Spinal cord (tissue), 10 donors: ENCODE measurements around the gene IGF2BP3. TPM values are rescaled to one million over a fixed set of nuclear protein-coding genes. Genes with fewer than 3 reads are reported as not detected.
A peak's percentile ranks its signal among the peaks of the same experiment; 100 is the strongest.
"Not testable (repeated sequence)": the region's sequence is repeated elsewhere in the genome, so short reads cannot be mapped to it uniquely, and the experiment has no call there.

Experiments
- DNase-seq, 6 donors: peaks; one replicate each; pipeline versions ENCODE4 v3.0.0 to v3.0.0-alpha.2; 2013 to 2015; ENCODE audit warnings: low spot score in 6 of 6, low read depth in 4 of 6
- H3K27ac ChIP-seq: one replicate; pipeline ENCODE4 v1.5.1; 2013; ENCODE audit warnings: low read depth, low read length, control low read depth
- H3K27me3 ChIP-seq: one replicate; pipeline ENCODE4 v1.6.1; 2013; ENCODE audit warnings: low read length; ENCODE audit not compliant: control insufficient read depth, insufficient read depth
- H3K36me3 ChIP-seq: one replicate; pipeline ENCODE4 v1.6.1; 2013; ENCODE audit warnings: low read length; ENCODE audit not compliant: control insufficient read depth, insufficient read depth
- H3K4me1 ChIP-seq: one replicate; pipeline ENCODE4 v1.6.1; 2013; ENCODE audit warnings: low read length; ENCODE audit not compliant: control insufficient read depth, insufficient read depth
- H3K4me3 ChIP-seq: one replicate; pipeline ENCODE4 v1.5.1; 2013; ENCODE audit warnings: low read depth, low read length, control low read depth
- H3K9me3 ChIP-seq: one replicate; pipeline ENCODE4 v1.6.1; 2013; ENCODE audit warnings: low read length; ENCODE audit not compliant: control insufficient read depth, insufficient read depth
- WGBS: methylation state at CpG from one replicate; pipeline ENCODE4 v1.1.5; 2013; ENCODE audit warnings: missing lambda C conversion rate; ENCODE audit not compliant: insufficient coverage; 5-methylcytosine and 5-hydroxymethylcytosine counted together
- long read RNA-seq, 4 donors: transcript quantifications; one replicate each; lab custom pipeline, GENCODE V29; 2026
- polyA plus RNA-seq, 2 donors: library from polyadenylated mRNA; unstranded; fragments of 120-200 nt; gene quantifications; one replicate each; pipeline ENCODE4 v1.2.1, GENCODE V29; 2013; ENCODE audit not compliant: insufficient read length in 2 of 2
- total RNA-seq, 2 donors: library from RNA; depleted of rRNA in 1 of 2; stranded (reverse); fragments of 120-200 nt in 1 of 2; fragments of >200 nt in 1 of 2; gene quantifications; one replicate each; pipeline versions ENCODE4 v1.2.3 to v1.2.4, GENCODE V29; 2013 to 2014
- donor health status: healthy.

Gene IGF2BP3
- 10 to 100 TPM; 31.1 to 37.3 TPM for total RNA-seq
- polyA plus RNA-seq, result 10 to 100 TPM; 18.8 to 19.9 TPM
- long read RNA-seq, donor 1, partial matches to known transcripts, result 0 of 1 reads
- long read RNA-seq, donor 1, other reads (novel, unspliced or antisense), result 0 of 1 reads
- long read RNA-seq, donor 2, partial matches to known transcripts, result 0 of 1 reads
- long read RNA-seq, donor 2, other reads (novel, unspliced or antisense), result 0 of 1 reads
- long read RNA-seq, donor 3, full-length matches to known transcripts, result 1 of 1 reads
- long read RNA-seq, donor 3, partial matches to known transcripts, result 0 of 1 reads
- long read RNA-seq, donor 3, other reads (novel, unspliced or antisense), result 0 of 1 reads
- long read RNA-seq, donor 4, partial matches to known transcripts, result 0 of 2 reads
- long read RNA-seq, donor 4, other reads (novel, unspliced or antisense), result 0 of 2 reads

- DNase-seq, result peak; percentile 85 to 98 (median 93)
- peak within 1 kb of the TSS; percentile 95 for H3K27ac ChIP-seq
These were observed at the start of gene IGF2BP3 for GRCh38 chr7:23470330-23471105. TSS of gene IGF2BP3 (minus strand) at chr7:23470491. CDS start at chr7:23470110, 381 bp downstream.

DNA sequence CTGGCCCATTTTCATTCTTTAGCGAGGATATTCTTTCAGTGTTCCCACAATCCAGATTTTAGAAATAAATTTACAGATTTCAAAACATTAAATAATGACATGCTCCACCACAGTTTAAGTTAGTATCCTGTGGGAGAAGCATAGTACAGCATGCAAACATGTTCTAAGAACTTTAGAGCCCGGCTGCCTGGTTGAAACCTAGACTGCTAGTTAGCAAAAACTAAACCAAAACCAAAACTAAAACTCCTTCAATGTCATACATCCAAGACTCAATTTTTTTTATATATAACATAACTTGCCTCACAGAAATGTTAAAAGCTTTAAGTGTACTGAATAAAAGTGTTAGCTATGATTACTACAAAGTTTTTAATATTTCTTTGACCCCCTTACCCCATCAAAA is 44.5 kb upstream of the IGF2BP3 start:
- no peak overlapping the region for H3K27ac ChIP-seq
- no peaks in the 10 kb centered on the region for H3K9me3 ChIP-seq
- DNase-seq, result no peak
- H3K36me3 ChIP-seq, result peaks cover 73% of the 10 kb centered on the region
- no peak overlapping the region for H3K4me3 ChIP-seq
- no peaks in the 10 kb centered on the region for H3K27me3 ChIP-seq
- H3K4me1 ChIP-seq, result no peaks in the 10 kb centered on the region
- no CpG with 5 or more reads among the region's 2 CpGs for WGBS

More at GRCh38 chr7:23470330-23471105, at the start of gene IGF2BP3:
- H3K4me3 ChIP-seq, result peak within 1 kb of the TSS; percentile 83
- no peaks in the 10 kb centered on the region for H3K9me3 ChIP-seq
- H3K36me3 ChIP-seq, result no peaks in the 10 kb centered on the region
- 0% methylated on average over 12 of the region's 34 CpGs for WGBS
- H3K4me1 ChIP-seq, result peaks cover 30% of the 10 kb centered on the region
- peaks cover 5% of the 10 kb centered on the region for H3K27me3 ChIP-seq

- not testable (repeated sequence) for DNase-seq, H3K27ac ChIP-seq, H3K9me3 ChIP-seq, H3K4me3 ChIP-seq, H3K4me1 ChIP-seq, H3K27me3 ChIP-seq
- peaks cover 71% of the 10 kb centered on the region for H3K36me3 ChIP-seq
- no CpG with 5 or more reads among the region's 6 CpGs for WGBS
These were observed 43.5 kb upstream of the IGF2BP3 start for GRCh38 chr7:23513746-23514145.

- Histone ChIP-seq H3K4me1 (peaks cover 9% of the 10 kb centered on the region), H3K27me3 (no peaks in the 10 kb centered on the region), H3K36me3 (peaks cover 5% of the 10 kb centered on the region), H3K27ac (no peak overlapping the region), H3K9me3 (no peaks in the 10 kb centered on the region), H3K4me3 (no peak overlapping the region)
- WGBS, result 100% methylated on average over 2 of the region's 9 CpGs
- DNase-seq, result no peak
These were observed 23.7 kb upstream of the IGF2BP3 start for GRCh38 chr7:23494009-23494408.

- peaks cover 9% of the 10 kb centered on the region for H3K4me1 ChIP-seq
- H3K4me3 ChIP-seq, result peak overlapping the region; percentile 69
- H3K36me3 ChIP-seq, result peaks cover 2% of the 10 kb centered on the region
- no peaks in the 10 kb centered on the region for H3K9me3 ChIP-seq
- no CpG with 5 or more reads among the region's 3 CpGs for WGBS
- no peaks in the 10 kb centered on the region for H3K27me3 ChIP-seq
- DNase-seq, result no peak
- no peak overlapping the region for H3K27ac ChIP-seq
These were observed 21.2 kb upstream of the IGF2BP3 start for GRCh38 chr7:23491502-23491901.

DNA sequence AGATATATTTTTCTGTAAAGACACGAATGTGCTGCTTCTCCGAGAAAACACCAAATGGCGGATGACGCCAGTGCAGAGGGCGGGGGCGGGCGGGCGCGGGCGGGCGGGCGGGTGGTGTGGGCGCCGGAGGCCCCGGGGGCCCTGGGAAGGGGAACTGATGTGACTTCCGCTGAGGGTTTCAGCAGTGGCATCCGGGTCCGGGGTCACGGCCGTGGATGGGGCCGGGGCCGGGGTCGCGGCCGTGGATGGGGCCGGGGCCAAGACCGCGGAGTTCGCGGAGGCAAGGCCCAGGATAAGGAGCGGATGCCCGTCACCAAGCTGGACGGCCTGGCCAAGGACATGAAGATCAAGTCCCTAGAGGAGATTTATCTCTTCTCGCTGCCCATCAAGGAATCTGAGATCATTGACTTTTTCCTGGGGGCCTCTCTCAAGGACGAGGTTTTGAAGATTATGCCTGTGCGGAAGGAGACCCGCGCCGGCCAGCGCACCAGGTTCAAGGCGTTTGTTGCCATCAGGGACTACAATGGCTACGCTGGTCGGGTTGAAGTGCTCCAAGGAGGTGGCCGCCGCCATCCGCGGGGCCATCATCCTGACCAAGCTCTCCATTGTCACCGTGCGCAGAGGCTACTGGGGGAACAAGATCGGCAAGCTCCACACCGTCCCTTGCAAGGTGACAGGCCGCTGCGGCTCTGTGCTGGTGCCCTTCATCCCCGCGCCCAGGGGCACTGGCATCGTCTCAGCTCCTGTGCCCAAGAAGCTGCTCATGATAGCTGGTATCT is 20.3 kb upstream of the IGF2BP3 start:
- peak overlapping the region; percentile 69 for H3K4me3 ChIP-seq
- H3K36me3 ChIP-seq, result peaks cover 2% of the 10 kb centered on the region
- H3K9me3 ChIP-seq, result no peaks in the 10 kb centered on the region
- no peaks in the 10 kb centered on the region for H3K27me3 ChIP-seq
- peaks cover 9% of the 10 kb centered on the region for H3K4me1 ChIP-seq
- H3K27ac ChIP-seq, result peak overlapping the region; percentile 88
- peak in 4 of 6 donors; percentile 33 to 88 (median 59) for DNase-seq
- WGBS, result 39% methylated on average over 50 of the region's 56 CpGs

DNA sequence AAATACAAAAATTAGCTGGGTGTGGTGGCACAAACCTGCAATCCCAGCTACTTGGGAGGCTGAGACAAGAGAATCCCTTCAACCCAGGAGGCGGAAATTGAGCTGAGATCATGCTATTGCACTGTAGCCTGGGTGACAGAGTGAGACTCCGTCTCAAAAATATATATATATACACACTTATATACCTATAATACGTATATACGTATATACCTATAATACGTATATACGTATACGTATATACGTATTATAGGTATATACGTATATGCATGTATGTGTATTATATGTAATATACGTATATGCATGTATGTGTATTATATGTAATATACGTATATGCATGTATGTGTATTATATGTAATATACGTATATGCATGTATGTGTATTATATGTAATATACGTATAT is 18.4 kb upstream of the IGF2BP3 start:
- WGBS, result no CpG with 5 or more reads among the region's 13 CpGs
- H3K4me3 ChIP-seq, H3K27me3 ChIP-seq, DNase-seq, H3K9me3 ChIP-seq, H3K4me1 ChIP-seq, H3K36me3 ChIP-seq, H3K27ac ChIP-seq: not testable (repeated sequence)

DNA sequence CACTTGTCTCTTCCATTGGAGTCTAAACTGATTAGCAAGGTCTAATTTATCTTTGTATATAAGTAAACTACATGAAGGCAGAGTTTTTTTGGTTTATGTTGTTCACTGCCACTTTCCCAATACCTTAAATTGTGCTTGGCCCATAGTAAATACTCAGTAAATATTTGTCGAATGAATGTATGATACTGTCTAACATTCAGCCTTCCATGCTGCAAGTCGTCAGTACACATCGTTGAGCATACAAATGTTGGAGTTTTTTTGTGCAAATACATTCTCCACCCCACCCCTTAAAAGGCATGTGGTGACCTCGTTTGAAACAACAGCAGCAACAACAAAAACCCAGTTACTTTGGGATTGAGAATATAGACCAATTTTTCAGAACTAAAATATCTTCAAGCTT is 17.4 kb upstream of the IGF2BP3 start:
- Histone ChIP-seq H3K27ac (no peak overlapping the region), H3K4me1 (peaks cover 9% of the 10 kb centered on the region), H3K36me3 (peaks cover 2% of the 10 kb centered on the region), H3K9me3 (no peaks in the 10 kb centered on the region), H3K4me3 (no peak overlapping the region), H3K27me3 (no peaks in the 10 kb centered on the region)
- DNase-seq, result no peak
- WGBS, result no CpG with 5 or more reads among the region's 4 CpGs

GRCh38 chr7:23486002-23486773 is 15.9 kb upstream of the IGF2BP3 start:
- Histone ChIP-seq H3K27ac (no peak overlapping the region), H3K36me3 (no peaks in the 10 kb centered on the region), H3K4me1 (peaks cover 9% of the 10 kb centered on the region), H3K27me3 (no peaks in the 10 kb centered on the region), H3K4me3 (no peak overlapping the region), H3K9me3 (no peaks in the 10 kb centered on the region)
- DNase-seq, result no peak
- 86% methylated on average over 6 of the region's 13 CpGs for WGBS
